Heart right ventricle (tissue), 16 donors: ENCODE measurements around the gene RNF181. TPM values are rescaled to one million over a fixed set of nuclear protein-coding genes. Genes with fewer than 3 reads are reported as not detected.

Experiments
- ATAC-seq, 8 donors: fragments of 200-7000 bp; cut with Tn5 transposase; one replicate each; pipeline ENCODE4 v1.9.1; 2020; ENCODE audit warnings: mild to moderate bottlenecking in 8 of 8, moderate library complexity in 8 of 8, moderate number of reproducible peaks in 1 of 8
- DNase-seq, 2 donors: peaks; one replicate each; pipeline ENCODE4 v3.0.0-alpha.2; 2020
- H3K27ac ChIP-seq, 10 donors: fragments of 200-600 bp; sonication (generic) in 2 of 10; one replicate each; pipeline versions ENCODE4 v1.5.0 to v1.8.0; 2020 to 2022; ENCODE audit warnings: mild to moderate bottlenecking in 3 of 10
- H3K27me3 ChIP-seq, 7 donors: fragments of 200-600 bp; one replicate each; pipeline ENCODE4 v1.8.0; 2021 to 2022; ENCODE audit warnings: mild to moderate bottlenecking in 2 of 7
- H3K36me3 ChIP-seq, 9 donors: fragments of 200-600 bp; sonication (generic) in 1 of 9; one replicate each; pipeline versions ENCODE4 v1.5.0 to v1.8.0; 2020 to 2022; ENCODE audit warnings: mild to moderate bottlenecking in 2 of 9
- H3K4me1 ChIP-seq, 9 donors: fragments of 200-600 bp; sonication (generic) in 1 of 9; one replicate each; pipeline versions ENCODE4 v1.5.0 to v1.8.0; 2020 to 2022; ENCODE audit warnings: mild to moderate bottlenecking in 4 of 9
- H3K4me3 ChIP-seq, 10 donors: fragments of 200-600 bp; sonication (generic) in 2 of 10; one replicate each; pipeline versions ENCODE4 v1.5.0 to v1.8.0; 2020 to 2022; ENCODE audit warnings: mild to moderate bottlenecking in 7 of 10, moderate library complexity in 2 of 10
- H3K9me3 ChIP-seq, 11 donors: fragments of 200-600 bp in 10 of 11; sonication (generic) in 2 of 11; one replicate each; pipeline versions ENCODE4 v1.5.0 to v1.8.0; 2013 to 2022; ENCODE audit warnings: mild to moderate bottlenecking in 2 of 11, control low read depth in 1 of 11, moderate library complexity in 1 of 11
- WGBS, 2 donors: extraction: QIAGEN DNeasy Blood & Tissue Kit; methylation state at CpG; one replicate each; pipeline ENCODE4 v1.1.7; 2013; ENCODE audit warnings: inconsistent platforms in 1 of 2; 5-methylcytosine and 5-hydroxymethylcytosine counted together
- intact Hi-C, 10 donors: fragments of 100-400 bp; cut with DNase I; formaldehyde crosslinking; loops; one replicate each; pipeline versions ENCODE4 v1.11.1 to v1.14.2; 2022
- polyA plus RNA-seq, 2 donors: library from polyadenylated mRNA; stranded (reverse); fragments of 200-250 nt; gene quantifications; one replicate each; pipeline ENCODE4 v1.2.3, GENCODE V29; 2013
- total RNA-seq, 10 donors: library from RNA; stranded (reverse); fragmentation: NEBNext Ultra II Directional in 3 of 10; extraction: Animal tissue kit (Norgen Biotek cat#: 25700) in 3 of 10; gene quantifications; one replicate each; pipeline versions ENCODE4 v1.2.1 to v1.2.4, GENCODE V29; 2021 to 2023
- TF ChIP-seq, protein P1 (sequence below), 9 donors: fragments of 200-600 bp; sonication (generic) in 2 of 9; IDR thresholded peaks; one replicate each; pipeline versions ENCODE4 v1.5.0 to v1.8.0; 2021 to 2022; ENCODE audit warnings: antibody characterized with exemption in 9 of 9, mild to moderate bottlenecking in 5 of 9, moderate library complexity in 1 of 9
- donor health status: Arrhythmogenic right ventricular cardiomyopathy.
- donor health status: ischemic (EF 13 %, LVEDD 7.1; RV severe dilation, severe dysfunction).
- donor health status: healthy with polysubstance abuse.
- donor health status: DM: no; HTN: yes; CAD: no.
- donor health status: DM: no; HTN: no; CAD: no.
- donor health status: ischemic (EF 25% LVEDD 6.9; RV normal size, moderate dysfunction).
- donor health status: ischemic (EF 25% LVEDD 5.7; RV mildly dilated, moderate dysfunction).
- donor health status: healthy.
- donor health status: DM: yes; HTN: yes; CAD: no.
- donor health status: Ischemic cardiomyopathy.
- donor health status: ischemic (EF 35%, LVEDD 5.7; RV mildly dilated, moderate dysfunction).
- donor health status: nonischemic (EF 11% LVEDD 7.7; RV severe dilation, severe dysfunction).
- donor health status: DM: yes; HTN: yes; CAD: no.
- donor health status: PGD.
- donor health status: ischemic (EF 29% LVEDD 5.4; RV normal size, mild dysfunction).
- donor health status: nonischemic (EF 23%, LVEDD 6.1; RV moderate dilation, normal function).

RNF181 gene
- total and polyA plus RNA-seq, 12 donors, result 74.7 to 282 (median 84.2) TPM

DNA sequence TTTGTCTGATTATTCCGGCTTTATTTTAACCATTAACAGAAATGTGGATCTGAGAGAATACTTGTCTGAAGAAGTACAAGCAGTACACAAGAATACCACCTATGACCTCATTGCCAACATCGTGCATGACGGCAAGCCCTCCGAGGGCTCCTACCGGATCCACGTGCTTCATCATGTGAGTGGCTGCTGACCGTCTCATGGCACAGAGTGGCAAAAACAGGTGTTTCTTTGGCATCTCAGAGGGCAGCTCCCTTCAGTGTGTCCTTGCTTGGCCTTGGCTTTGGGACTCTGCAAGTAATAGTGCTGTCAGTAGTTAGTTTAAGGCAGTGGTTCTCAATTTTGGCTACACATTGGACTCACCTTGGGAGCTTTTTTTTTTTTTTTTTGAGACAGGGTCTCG lies 49.4 kb downstream of the RNF181 start:
- Histone ChIP-seq H3K4me1 (peaks cover 0 to 17% (median 12%) of the 10 kb centered on the region in 9 donors), H3K27me3 (no peaks in the 10 kb centered on the region), H3K4me3 (no peak overlapping the region), H3K36me3 (peaks cover 3 to 100% (median 74%) of the 10 kb centered on the region in 9 donors), H3K27ac (no peak overlapping the region), H3K9me3 (no peaks in the 10 kb centered on the region)
- no peak for ATAC-seq
- TF ChIP-seq, protein P1, sequence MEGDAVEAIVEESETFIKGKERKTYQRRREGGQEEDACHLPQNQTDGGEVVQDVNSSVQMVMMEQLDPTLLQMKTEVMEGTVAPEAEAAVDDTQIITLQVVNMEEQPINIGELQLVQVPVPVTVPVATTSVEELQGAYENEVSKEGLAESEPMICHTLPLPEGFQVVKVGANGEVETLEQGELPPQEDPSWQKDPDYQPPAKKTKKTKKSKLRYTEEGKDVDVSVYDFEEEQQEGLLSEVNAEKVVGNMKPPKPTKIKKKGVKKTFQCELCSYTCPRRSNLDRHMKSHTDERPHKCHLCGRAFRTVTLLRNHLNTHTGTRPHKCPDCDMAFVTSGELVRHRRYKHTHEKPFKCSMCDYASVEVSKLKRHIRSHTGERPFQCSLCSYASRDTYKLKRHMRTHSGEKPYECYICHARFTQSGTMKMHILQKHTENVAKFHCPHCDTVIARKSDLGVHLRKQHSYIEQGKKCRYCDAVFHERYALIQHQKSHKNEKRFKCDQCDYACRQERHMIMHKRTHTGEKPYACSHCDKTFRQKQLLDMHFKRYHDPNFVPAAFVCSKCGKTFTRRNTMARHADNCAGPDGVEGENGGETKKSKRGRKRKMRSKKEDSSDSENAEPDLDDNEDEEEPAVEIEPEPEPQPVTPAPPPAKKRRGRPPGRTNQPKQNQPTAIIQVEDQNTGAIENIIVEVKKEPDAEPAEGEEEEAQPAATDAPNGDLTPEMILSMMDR (IDR thresholded peaks at IDR 0.05), result no peak
- DNase-seq, result no peak
- 94 to 95% methylated on average over 8 of the region's 8 CpGs for WGBS, 2 donors
- intact Hi-C loops, result loop anchor here in 6 of 10 donors (5.0 to 10.0 kb wide), 4 partner anchors 60 to 170 kb away; no protein-coding TSS in a partner anchor

DNA sequence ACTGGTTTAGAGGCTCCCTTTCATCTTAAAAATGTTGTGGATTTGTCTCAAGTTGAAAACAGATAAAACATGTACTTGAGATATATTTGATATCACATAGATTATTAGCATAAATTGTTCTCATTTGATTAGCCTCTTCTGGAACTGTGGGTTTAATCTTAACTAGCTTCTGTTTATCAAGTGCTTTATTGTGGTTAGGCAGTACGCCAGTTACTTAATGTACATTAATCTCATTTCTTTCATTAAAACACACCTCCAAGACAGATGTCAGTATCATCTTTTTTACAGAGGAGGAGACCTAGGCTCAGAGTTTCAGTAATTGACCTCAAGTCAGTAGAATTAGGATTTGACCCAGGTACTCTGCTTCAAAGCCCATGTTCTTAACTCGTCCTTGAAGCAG lies 50.6 kb downstream of the RNF181 start:
- no peak overlapping the region for H3K4me3 ChIP-seq
- ATAC-seq, result no peak
- peaks cover 3 to 100% (median 62%) of the 10 kb centered on the region in 9 donors for H3K36me3 ChIP-seq
- DNase-seq, result no peak
- intact Hi-C loops, result loop anchor here in 6 of 10 donors (5.0 to 10.0 kb wide), 4 partner anchors 59 to 169 kb away; no protein-coding TSS in a partner anchor
- TF ChIP-seq, protein P1 (IDR thresholded peaks at IDR 0.05), result no peak
- no peaks in the 10 kb centered on the region for H3K9me3 ChIP-seq
- H3K27ac ChIP-seq, result no peak overlapping the region
- WGBS, 2 donors, result 95 to 97% methylated on average over 2 of the region's 2 CpGs
- no peaks in the 10 kb centered on the region for H3K27me3 ChIP-seq
- peaks cover 0 to 17% (median 12%) of the 10 kb centered on the region in 9 donors for H3K4me1 ChIP-seq

Other genes with a start within 250 kb of the RNF181 start
- 10 to 100 TPM; 27.9 to 87.4 (median 35.6) TPM for gene RETSAT, start 241.2 kb upstream of the RNF181 start, total RNA-seq
- 10 to 100 TPM; 20.3 to 52.4 TPM for gene RETSAT, start 241.2 kb upstream of the RNF181 start, polyA plus RNA-seq
- 10 to 100 TPM in 1 of 10 donors, 1 to 10 TPM in 9; 7.3 to 12.5 (median 8.8) TPM for gene ELMOD3, start 241.0 kb upstream of the RNF181 start, total RNA-seq
- gene ELMOD3, start 241.0 kb upstream of the RNF181 start, polyA plus RNA-seq, result 10 to 100 TPM; 11.4 to 23.8 TPM
- gene CAPG, start 185.4 kb upstream of the RNF181 start, total RNA-seq, result 10 to 100 TPM in 1 of 10 donors, 1 to 10 TPM in 8, under 1 TPM in 1; 0.83 to 30.4 (median 5.9) TPM
- gene CAPG, start 185.4 kb upstream of the RNF181 start, polyA plus RNA-seq, result 10 to 100 TPM in 1 of 2 donors, 1 to 10 TPM in 1; 8.8 to 17.1 TPM
- gene SH2D6, start 177.0 kb upstream of the RNF181 start, total RNA-seq, result under 1 TPM in 1 of 10 donors, not detected in 9; 0.72 TPM
- gene SH2D6, start 177.0 kb upstream of the RNF181 start, polyA plus RNA-seq, result under 1 TPM; 0.06 to 0.51 TPM
- gene MAT2A, start 56.6 kb upstream of the RNF181 start, total RNA-seq, result 100 to 1,000 TPM in 8 of 10 donors, 10 to 100 TPM in 2; 94.5 to 460 (median 129) TPM
- 10 to 100 TPM; 81.7 to 93.4 TPM for gene MAT2A, start 56.6 kb upstream of the RNF181 start, polyA plus RNA-seq
- gene GGCX, start 34.3 kb upstream of the RNF181 start, total RNA-seq, result 10 to 100 TPM; 18.2 to 31.1 (median 21.6) TPM
- gene GGCX, start 34.3 kb upstream of the RNF181 start, polyA plus RNA-seq, result 10 to 100 TPM; 14.0 to 24.5 TPM
- gene VAMP8, start 18.2 kb upstream of the RNF181 start, total RNA-seq, result 10 to 100 TPM in 5 of 10 donors, 1 to 10 TPM in 5; 4.9 to 56.8 (median 9.2) TPM
- gene VAMP8, start 18.2 kb upstream of the RNF181 start, polyA plus RNA-seq, result 10 to 100 TPM; 16.4 to 26.6 TPM
- 100 to 1,000 TPM in 1 of 10 donors, 10 to 100 TPM in 9; 25.8 to 146 (median 35.5) TPM for gene VAMP5, start 11.3 kb upstream of the RNF181 start, total RNA-seq
- gene VAMP5, start 11.3 kb upstream of the RNF181 start, polyA plus RNA-seq, result 100 to 1,000 TPM in 1 of 2 donors, 10 to 100 TPM in 1; 79.6 to 131 TPM
- 10 to 100 TPM in 5 of 10 donors, 1 to 10 TPM in 5; 7.6 to 13.9 (median 9.6) TPM for gene TMEM150A, start 7.0 kb downstream of the RNF181 start, total RNA-seq
- gene TMEM150A, start 7.0 kb downstream of the RNF181 start, polyA plus RNA-seq, result 10 to 100 TPM; 10.1 to 21.1 TPM
- gene C2orf68, start 16.3 kb downstream of the RNF181 start, total RNA-seq, result 10 to 100 TPM; 25.0 to 39.0 (median 33.7) TPM
- gene C2orf68, start 16.3 kb downstream of the RNF181 start, polyA plus RNA-seq, result 10 to 100 TPM; 14.2 to 47.0 TPM
- gene USP39, start 20.4 kb downstream of the RNF181 start, total RNA-seq, result 10 to 100 TPM; 24.5 to 35.8 (median 29.3) TPM
- 10 to 100 TPM; 19.9 to 36.5 TPM for gene USP39, start 20.4 kb downstream of the RNF181 start, polyA plus RNA-seq
- under 1 TPM in 1 of 10 donors, not detected in 9; 0.62 TPM for gene SFTPB, start 72.5 kb downstream of the RNF181 start, total RNA-seq
- 1 to 10 TPM in 1 of 2 donors, not detected in 1; 1.2 TPM for gene SFTPB, start 72.5 kb downstream of the RNF181 start, polyA plus RNA-seq
- 10 to 100 TPM in 1 of 10 donors, 1 to 10 TPM in 5, under 1 TPM in 4; 0.17 to 43.2 (median 1.2) TPM for gene GNLY, start 98.6 kb downstream of the RNF181 start, total RNA-seq
- gene GNLY, start 98.6 kb downstream of the RNF181 start, polyA plus RNA-seq, result 1 to 10 TPM; 1.2 to 3.1 TPM
- gene ATOH8, start 158.2 kb downstream of the RNF181 start, total RNA-seq, result 10 to 100 TPM in 9 of 10 donors, 1 to 10 TPM in 1; 8.7 to 33.4 (median 15.2) TPM
- 10 to 100 TPM; 35.2 to 45.9 TPM for gene ATOH8, start 158.2 kb downstream of the RNF181 start, polyA plus RNA-seq